Adrenal gland (tissue), 12 donors: Measurements from ENCODE around the gene TICAM1. TPM values are rescaled to one million over a fixed set of nuclear protein-coding genes. Genes with fewer than 3 reads are reported as not detected.
"Not testable (repeated sequence)": the region's sequence is repeated elsewhere in the genome, so short reads cannot be mapped to it uniquely, and the experiment has no call there.

Experiments
- DNase-seq, 7 donors: peaks; one replicate each; pipeline ENCODE4 v3.0.0-alpha.2; 2019 to 2020
- H3K27ac ChIP-seq, 5 donors: fragments of 200-600 bp; sonication (generic) in 4 of 5; 1 replicate in 3 of 5; 2 replicates in 2 of 5; pipeline versions ENCODE4 v1.5.1 to v1.8.0; 2016 to 2020; ENCODE audit warnings: mild to moderate bottlenecking in 1 of 5
- H3K27me3 ChIP-seq: fragments of 200-600 bp; 2 replicates; pipeline ENCODE4 v1.8.0; 2021
- H3K36me3 ChIP-seq, 2 donors: fragments of 200-600 bp; replicated peaks in 1 of 2; 1 replicate in 1 of 2; 2 replicates in 1 of 2; pipeline versions ENCODE4 v1.5.1 to v1.8.0; 2018 to 2022
- H3K4me1 ChIP-seq, 2 donors: fragments of 200-600 bp; replicated peaks in 1 of 2; 1 replicate in 1 of 2; 2 replicates in 1 of 2; pipeline versions ENCODE4 v1.5.1 to v1.8.0; 2018 to 2021
- H3K4me3 ChIP-seq, 4 donors: fragments of 200-600 bp; sonication (generic) in 3 of 4; one replicate each; pipeline ENCODE4 v1.5.1; 2016 to 2018
- H3K9me3 ChIP-seq, 3 donors: fragments of 200-600 bp; sonication (generic) in 1 of 3; replicated peaks in 1 of 3; 1 replicate in 2 of 3; 2 replicates in 1 of 3; pipeline versions ENCODE4 v1.5.1 to v1.8.0; 2016 to 2021
- POLR2A ChIP-seq, 2 donors: fragments of 450-650 bp; IDR thresholded peaks; one replicate each; pipeline ENCODE4 v1.6.1; 2017; ENCODE audit warnings: antibody characterized with exemption in 2 of 2, mild to moderate bottlenecking in 2 of 2, moderate library complexity in 1 of 2
- WGBS, 4 donors: extraction: QIAGEN DNeasy Blood & Tissue Kit in 2 of 4; methylation state at CpG; one replicate each; pipeline versions ENCODE4 v1.1.5 to v1.1.7; 2013 to 2017; 5-methylcytosine and 5-hydroxymethylcytosine counted together
- intact Hi-C, 2 donors: fragments of 100-400 bp; cut with DNase I; formaldehyde crosslinking; loops; one replicate each; pipeline versions ENCODE4 v1.14.1 to v1.15.0; 2022 to 2023
- polyA plus RNA-seq, 3 donors: library from polyadenylated mRNA; stranded (reverse); fragments of 200-250 nt in 2 of 3; fragments of 350-450 nt in 1 of 3; fragmentation: Illumina TruSeq in 1 of 3; extraction: RNeasy Lipid Tissue Mini Kit (QIAGEN cat#74804) in 1 of 3; gene quantifications; one replicate each; pipeline ENCODE4 v1.2.3, GENCODE V29; 2013 to 2014
- total RNA-seq, 9 donors: library from RNA; depleted of rRNA in 4 of 9; stranded (reverse); fragments of >200 nt in 4 of 9; fragments of 120-200 nt in 1 of 9; fragmentation: NEBNext Ultra II Directional in 1 of 9; extraction: Animal tissue kit (Norgen Biotek cat#: 25700) in 1 of 9; gene quantifications; one replicate each; pipeline versions ENCODE4 v1.1.0 to v1.2.4, GENCODE V29; 2013 to 2023
- TF ChIP-seq, protein P1 (sequence below), 6 experiments: fragments of 450-650 bp in 4 of 6; fragments of 200-600 bp in 2 of 6; sonication (generic) in 1 of 6; IDR thresholded peaks; 1 replicate in 5 of 6; 2 replicates in 1 of 6; pipeline versions ENCODE4 v1.5.1 to v1.8.0; 2016 to 2021; ENCODE audit warnings: antibody characterized with exemption in 6 of 6, mild to moderate bottlenecking in 2 of 6, moderate library complexity in 1 of 6
- donor health status: healthy with polysubstance abuse.
- donor health status: Bipolar disorder and iron deficiency.
- donor health status: DM: yes; HTN: yes; CAD: no.
- donor health status: DM: no; HTN: no; CAD: no.
- donor health status: DM: no; HTN: no; CAD: no.
- donor health status: DM: yes; HTN: yes; CAD: no.

TICAM1 gene
- total and polyA plus RNA-seq, 12 donors = 0.61 to 12.0 (median 6.8) TPM

DNA sequence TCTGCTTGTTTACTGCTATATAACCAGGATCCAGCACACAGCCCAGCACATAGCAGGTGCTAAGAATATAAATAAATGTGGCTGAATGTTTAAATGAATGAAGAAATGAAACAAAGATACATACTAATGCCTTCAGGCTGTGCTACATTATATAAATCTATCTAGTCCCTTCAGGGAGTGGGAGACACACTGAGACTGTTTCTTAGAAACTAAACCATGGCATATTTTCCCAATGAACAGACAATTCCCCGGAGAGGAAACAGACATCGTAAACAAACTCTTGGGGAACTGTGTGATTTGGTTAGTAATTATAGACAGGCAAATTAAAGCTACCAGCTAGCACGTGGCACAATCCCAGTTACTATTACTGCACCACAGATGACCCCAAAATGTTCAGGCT lies 49.7 kb downstream of the TICAM1 start:
- Histone ChIP-seq H3K9me3 (no peaks in the 10 kb centered on the region), H3K36me3 (no peaks in the 10 kb centered on the region), H3K27ac (no peak overlapping the region), H3K4me3 (no peak overlapping the region), H3K27me3 (no peaks in the 10 kb centered on the region), H3K4me1 (no peaks in the 10 kb centered on the region)
- no peak for TF ChIP-seq POLR2A (IDR thresholded peaks at IDR 0.05)
- TF ChIP-seq, protein P1, sequence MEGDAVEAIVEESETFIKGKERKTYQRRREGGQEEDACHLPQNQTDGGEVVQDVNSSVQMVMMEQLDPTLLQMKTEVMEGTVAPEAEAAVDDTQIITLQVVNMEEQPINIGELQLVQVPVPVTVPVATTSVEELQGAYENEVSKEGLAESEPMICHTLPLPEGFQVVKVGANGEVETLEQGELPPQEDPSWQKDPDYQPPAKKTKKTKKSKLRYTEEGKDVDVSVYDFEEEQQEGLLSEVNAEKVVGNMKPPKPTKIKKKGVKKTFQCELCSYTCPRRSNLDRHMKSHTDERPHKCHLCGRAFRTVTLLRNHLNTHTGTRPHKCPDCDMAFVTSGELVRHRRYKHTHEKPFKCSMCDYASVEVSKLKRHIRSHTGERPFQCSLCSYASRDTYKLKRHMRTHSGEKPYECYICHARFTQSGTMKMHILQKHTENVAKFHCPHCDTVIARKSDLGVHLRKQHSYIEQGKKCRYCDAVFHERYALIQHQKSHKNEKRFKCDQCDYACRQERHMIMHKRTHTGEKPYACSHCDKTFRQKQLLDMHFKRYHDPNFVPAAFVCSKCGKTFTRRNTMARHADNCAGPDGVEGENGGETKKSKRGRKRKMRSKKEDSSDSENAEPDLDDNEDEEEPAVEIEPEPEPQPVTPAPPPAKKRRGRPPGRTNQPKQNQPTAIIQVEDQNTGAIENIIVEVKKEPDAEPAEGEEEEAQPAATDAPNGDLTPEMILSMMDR (IDR thresholded peaks at IDR 0.05) = no peak
- intact Hi-C loops = no loop called here
- 52 to 66% (median 60%) methylated on average over 3 of the region's 3 CpGs for WGBS, 4 donors
- DNase-seq = no peak

DNA sequence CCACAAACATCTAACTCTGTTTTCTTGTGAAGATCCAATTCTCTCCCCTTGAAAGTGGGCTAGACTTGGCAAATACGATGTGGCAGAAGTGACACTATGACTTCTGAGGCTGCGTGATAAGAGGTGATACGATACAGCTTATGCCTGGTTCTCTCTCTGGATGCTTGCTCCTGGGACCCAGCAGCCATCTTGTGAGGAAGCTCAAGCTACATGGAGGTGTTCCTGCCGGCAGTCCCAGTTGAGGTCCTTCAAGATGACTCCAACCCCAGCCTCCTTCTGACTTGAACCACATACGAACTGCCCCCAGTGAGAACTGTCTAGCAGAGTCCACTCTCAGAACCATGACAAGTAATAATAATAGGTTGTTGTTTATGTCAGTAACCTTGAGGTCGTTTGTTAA lies 50.7 kb downstream of the TICAM1 start:
- TF ChIP-seq, protein P1 (IDR thresholded peaks at IDR 0.05) = no peak
- TF ChIP-seq POLR2A (IDR thresholded peaks at IDR 0.05) = no peak
- 72 to 83% (median 78%) methylated on average over 6 of the region's 6 CpGs for WGBS, 4 donors
- H3K36me3 ChIP-seq = no peaks in the 10 kb centered on the region
- DNase-seq = no peak
- H3K4me1 ChIP-seq = no peaks in the 10 kb centered on the region
- H3K27ac ChIP-seq = no peak overlapping the region
- H3K4me3 ChIP-seq = no peak overlapping the region
- H3K9me3 ChIP-seq = no peaks in the 10 kb centered on the region
- intact Hi-C loops = no loop called here
- no peaks in the 10 kb centered on the region for H3K27me3 ChIP-seq

DNA sequence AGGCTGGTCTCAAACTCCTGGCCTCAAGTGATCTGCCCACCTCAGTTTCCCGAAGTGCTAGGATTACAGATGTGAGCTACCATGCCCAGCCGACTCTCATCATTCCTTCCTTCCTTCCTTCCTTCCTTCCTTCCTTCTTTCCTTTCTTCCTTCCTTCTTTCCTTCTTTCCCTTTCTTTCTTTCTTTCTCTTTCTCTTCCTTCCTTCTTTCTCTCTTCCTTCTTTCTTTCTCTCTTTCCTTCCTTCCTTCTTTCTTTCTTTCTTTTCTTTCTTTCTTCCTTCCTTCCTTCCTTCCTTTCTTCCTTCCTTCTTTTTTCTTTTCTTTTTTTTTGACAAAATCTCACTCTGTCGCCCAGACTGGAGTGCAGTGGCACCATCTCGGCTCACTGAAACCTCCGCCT lies 53.4 kb downstream of the TICAM1 start:
- 72 to 79% (median 74%) methylated on average over 5 of the region's 5 CpGs for WGBS, 4 donors
- intact Hi-C loops, DNase-seq, H3K4me3 ChIP-seq, H3K27ac ChIP-seq, H3K9me3 ChIP-seq, H3K36me3 ChIP-seq, H3K27me3 ChIP-seq, H3K4me1 ChIP-seq: not testable (repeated sequence)

DNA sequence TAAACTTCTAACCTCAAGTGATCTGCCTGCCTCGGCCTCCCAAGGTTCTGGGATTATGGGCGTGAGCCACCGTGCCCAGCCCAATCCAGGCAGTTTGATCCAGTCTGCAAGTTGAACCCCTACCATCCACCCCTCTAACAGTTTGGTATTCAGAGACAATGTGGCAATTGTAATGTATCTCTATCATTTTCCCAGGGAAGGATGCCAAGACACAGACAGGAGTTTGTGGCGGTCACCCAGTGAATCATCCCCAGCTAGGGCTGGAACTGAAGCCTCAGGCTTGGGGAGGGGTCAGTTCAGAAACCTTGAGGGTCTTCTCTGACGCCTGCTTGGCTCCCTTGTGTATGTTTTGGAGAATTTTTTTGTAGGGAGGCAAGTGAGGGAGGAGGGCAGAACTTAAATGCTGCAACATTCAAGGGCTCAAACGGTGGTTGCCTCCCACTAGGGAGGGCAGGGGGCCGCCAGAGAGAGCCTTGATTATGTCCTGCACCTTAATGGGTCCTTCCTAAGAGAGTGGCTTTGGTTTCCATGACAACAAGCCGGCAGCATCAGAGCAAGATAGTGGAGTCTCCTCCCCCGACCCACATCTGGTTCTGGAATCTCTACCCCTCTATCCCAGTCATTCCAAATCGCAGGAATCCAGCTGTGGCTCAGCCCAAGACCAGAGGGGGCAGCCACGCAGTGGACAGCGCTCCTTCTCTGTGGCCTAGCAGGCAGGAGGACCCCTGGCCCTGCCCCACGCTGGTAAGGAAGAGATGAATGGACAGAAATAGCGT lies 54.9 kb downstream of the TICAM1 start:
- Histone ChIP-seq H3K9me3 (no peaks in the 10 kb centered on the region), H3K27ac (no peak overlapping the region), H3K27me3 (no peaks in the 10 kb centered on the region), H3K4me3 (no peak overlapping the region), H3K36me3 (no peaks in the 10 kb centered on the region), H3K4me1 (no peaks in the 10 kb centered on the region)
- intact Hi-C loops = no loop called here
- TF ChIP-seq POLR2A (IDR thresholded peaks at IDR 0.05) = no peak
- TF ChIP-seq, protein P1 (IDR thresholded peaks at IDR 0.05) = no peak
- no peak for DNase-seq
- 39 to 54% (median 45%) methylated on average over 13 to 14 of the region's 14 CpGs for WGBS, 4 donors

DNA sequence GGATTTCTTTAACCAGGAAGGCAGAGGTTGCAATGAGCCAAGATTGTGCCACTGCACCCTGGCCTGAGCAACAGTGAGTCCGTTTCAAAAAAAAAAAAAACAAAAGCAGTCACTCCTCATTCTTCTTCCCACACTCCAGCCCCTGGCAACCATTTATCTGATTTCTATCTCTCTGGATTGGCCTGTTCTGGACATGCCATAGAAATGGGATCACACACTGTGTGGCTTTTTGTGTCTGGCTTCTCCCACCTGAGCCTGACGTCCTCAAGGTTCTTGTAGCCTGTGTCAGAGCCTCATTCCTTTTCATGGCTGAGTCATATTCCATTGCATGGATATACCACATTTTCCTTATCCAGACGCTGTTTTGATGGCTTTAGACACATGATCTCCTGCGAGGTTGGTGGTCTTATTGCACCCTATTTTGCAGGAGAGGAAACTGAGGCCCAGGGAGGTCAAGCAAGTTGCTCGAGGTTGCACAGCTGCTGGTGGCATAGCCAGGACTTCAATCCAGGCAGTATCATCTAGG lies 55.8 kb downstream of the TICAM1 start:
- TF ChIP-seq, protein P1 (IDR thresholded peaks at IDR 0.05) = no peak
- TF ChIP-seq POLR2A (IDR thresholded peaks at IDR 0.05) = no peak
- Histone ChIP-seq H3K27me3 (no peaks in the 10 kb centered on the region), H3K36me3 (no peaks in the 10 kb centered on the region), H3K4me3 (no peak overlapping the region), H3K27ac (no peak overlapping the region), H3K4me1 (no peaks in the 10 kb centered on the region), H3K9me3 (no peaks in the 10 kb centered on the region)
- whole genome bisulfite sequencing, 4 donors = 53 to 71% (median 60%) methylated on average over 5 of the region's 5 CpGs
- no peak for DNase-seq
- intact Hi-C loops = no loop called here
